ENCODE measurements around the gene AZIN2. TPM values are rescaled to one million over a fixed set of nuclear protein-coding genes. Genes with fewer than 3 reads are reported as not detected.

Gene AZIN2
- total and polyA plus RNA-seq, 2 of the 13 experiments (the other 11 are each of a cell fraction or from before 2014, with no cell fraction given) = 1.7 to 3.5 TPM

GRCh38 chr1:33117440-33118085, 36.6 kb downstream of the AZIN2 start (continued):
- TF ChIP-seq THAP7 (CRISPR knock-in tag; IDR thresholded peaks at IDR 0.05) = no peak
- 0 out of 2 replicates have a peak, but pooled peaks have one; percentile 40 for TF ChIP-seq KDM5B (CRISPR knock-in tag; IDR thresholded peaks at IDR 0.05; ENCODE audit: borderline replicate concordance)
- no peak for TF ChIP-seq ZKSCAN5 (CRISPR knock-in tag; IDR thresholded peaks at IDR 0.05)
- TF ChIP-seq SOX5 (CRISPR knock-in tag; IDR thresholded peaks at IDR 0.05; ENCODE audit: borderline replicate concordance) = 0 out of 2 replicates have a peak, but pooled peaks have one; percentile 27
- TF ChIP-seq LCORL (IDR thresholded peaks at IDR 0.05) = no peak
- TF ChIP-seq LCORL (CRISPR knock-in tag; IDR thresholded peaks at IDR 0.05) = no peak
- no peak for TF ChIP-seq ZNF225 (CRISPR knock-in tag; IDR thresholded peaks at IDR 0.05)
- TF ChIP-seq SOX6 (IDR thresholded peaks at IDR 0.05) = no peak
- 0 out of 2 replicates have a peak, but pooled peaks have one; percentile 20 for TF ChIP-seq SOX6 (CRISPR knock-in tag; IDR thresholded peaks at IDR 0.05)
- no peak for TF ChIP-seq CBX5 (CRISPR knock-in tag; IDR thresholded peaks at IDR 0.05; ENCODE audit: borderline replicate concordance)
- TF ChIP-seq ZNF629 (CRISPR knock-in tag; conservative IDR thresholded peaks at IDR 0.05) = peak; percentile 71
- no peak for TF ChIP-seq HNRNPLL (IDR thresholded peaks at IDR 0.05; ENCODE audit: low read depth, low read length, poor library complexity, severe bottlenecking)
- TF ChIP-seq ZNF777 (CRISPR knock-in tag; IDR thresholded peaks at IDR 0.05) = no peak
- TF ChIP-seq SNAPC5 (CRISPR knock-in tag; IDR thresholded peaks at IDR 0.05; ENCODE audit: borderline replicate concordance) = no peak
- no peak for TF ChIP-seq FIP1L1 (IDR thresholded peaks at IDR 0.05; ENCODE audit: borderline replicate concordance, insufficient read depth, low read depth, low read length)
- TF ChIP-seq ZNF850 (CRISPR knock-in tag; conservative IDR thresholded peaks at IDR 0.05) = no peak
- TF ChIP-seq ZNF740 (CRISPR knock-in tag; IDR thresholded peaks at IDR 0.05) = no peak
- no peak for TF ChIP-seq RELA (CRISPR knock-in tag; IDR thresholded peaks at IDR 0.05)
- TF ChIP-seq ZNF432 (CRISPR knock-in tag; IDR thresholded peaks at IDR 0.05; ENCODE audit: borderline replicate concordance) = no peak
- no peak for TF ChIP-seq ZNF317 (CRISPR knock-in tag; IDR thresholded peaks at IDR 0.05)
- TF ChIP-seq ZNF569 (CRISPR knock-in tag; IDR thresholded peaks at IDR 0.05; ENCODE audit: borderline replicate concordance) = no peak
- no peak for TF ChIP-seq SMAD1 (CRISPR knock-in tag; IDR thresholded peaks at IDR 0.05; ENCODE audit: borderline replicate concordance, low read depth)
- no peak for TF ChIP-seq TMF1 (CRISPR knock-in tag; IDR thresholded peaks at IDR 0.05; ENCODE audit: low read depth)
- no peak for TF ChIP-seq ZIK1 (CRISPR knock-in tag; IDR thresholded peaks at IDR 0.05; ENCODE audit: borderline replicate concordance, low read depth)
- TF ChIP-seq ZBTB1 (CRISPR knock-in tag; IDR thresholded peaks at IDR 0.05; ENCODE audit: borderline replicate concordance) = no peak
- no peak for TF ChIP-seq SMC3 (IDR thresholded peaks at IDR 0.05; ENCODE audit: low read length)
- no peak for TF ChIP-seq ZNF253 (CRISPR knock-in tag; IDR thresholded peaks at IDR 0.05; ENCODE audit: borderline replicate concordance)
- no peak for TF ChIP-seq THYN1 (CRISPR knock-in tag; IDR thresholded peaks at IDR 0.05; ENCODE audit: borderline replicate concordance, low read depth)
- TF ChIP-seq KDM1A (CRISPR knock-in tag; IDR thresholded peaks at IDR 0.05) = peak; percentile 70; the same call in 1 of the 2 replicates
- no peak for TF ChIP-seq HDAC6 (IDR thresholded peaks at IDR 0.05; ENCODE audit: low read depth, low read length)
- TF ChIP-seq MLLT10 (CRISPR knock-in tag; IDR thresholded peaks at IDR 0.05) = no peak
- no peak for TF ChIP-seq HNRNPH1 (optimal IDR thresholded peaks at IDR 0.05; ENCODE audit: low read depth, low read length)
- TF ChIP-seq FOXP1 (IDR thresholded peaks at IDR 0.05) = no peak
- TF ChIP-seq FOXP1 (CRISPR knock-in tag; IDR thresholded peaks at IDR 0.05) = no peak

Measured in HepG2 (cell line).